ENCODE measurements around the gene GMDS. TPM values are rescaled to one million over a fixed set of nuclear protein-coding genes. Genes with fewer than 3 reads are reported as not detected.

GMDS gene
- total and polyA plus RNA-seq, 2 of the 8 experiments (the other 6 are each of a cell fraction or from before 2014, with no cell fraction given): 16.8 to 50.0 TPM

GRCh38 chr6:1643111-1643510, 602.3 kb downstream of the GMDS start:
- 88% methylated on average over 7 of the region's 7 CpGs; no CpG with 5 or more reads in 1 of the 2 experiments for WGBS, 2 experiments (ENCODE audit: extremely low coverage in 1 of 2, insufficient coverage in 1 of 2, insufficient read length in 1 of 2, insufficient replicate concordance in 2 of 2, low coverage in 1 of 2, low lambda C conversion rate in 2 of 2, missing lambda C conversion rate in 1 of 2)
- H3K4ac ChIP-seq (replicated peaks; ENCODE audit: insufficient read length, low read depth, low read length): no peak overlapping the region
- H3K4me1 ChIP-seq (replicated peaks in 1 of 4; ENCODE audit: control insufficient read depth in 3 of 4, insufficient read depth in 4 of 4, low read length in 3 of 4): peaks cover 4 to 15% (median 5%) of the 10 kb centered on the region in 4 experiments; a peak in 5 of 7 replicates
- no peak overlapping the region for H3K56ac ChIP-seq (replicated peaks; ENCODE audit: insufficient read length, low read depth, low read length)
- FAIRE-seq (no peak), DNase-seq (ENCODE audit: low read depth in 1 of 2, low spot score in 2 of 2) (no peak)
- H2AK5ac ChIP-seq (ENCODE audit: low read depth, low read length): no peak overlapping the region
- no peaks in the 10 kb centered on the region for H3K36me3 ChIP-seq (ENCODE audit: control insufficient read depth in 2 of 4, insufficient read depth in 4 of 4, low read length in 3 of 4)
- no peak overlapping the region for H3K9ac ChIP-seq (replicated peaks in 1 of 4; ENCODE audit: extremely low read depth in 1 of 4, low read depth in 3 of 4, low read length in 3 of 4)
- H3K23ac ChIP-seq (ENCODE audit: insufficient read length): no peak overlapping the region
- no peaks in the 10 kb centered on the region for H3K79me2 ChIP-seq (ENCODE audit: control insufficient read depth in 1 of 2, insufficient read depth in 2 of 2, low read length in 2 of 2)
- H3K4me2 ChIP-seq (ENCODE audit: insufficient read depth in 1 of 2, low read depth in 2 of 2, low read length in 2 of 2): no peak overlapping the region
- no peak overlapping the region for H2BK5ac ChIP-seq (ENCODE audit: low read depth, low read length)
- H3K4me3 ChIP-seq (ENCODE audit: extremely low read depth in 1 of 4, insufficient read depth in 2 of 4, low read depth in 3 of 4, low read length in 4 of 4): no peak overlapping the region
- ChIA-PET POLR2A (ENCODE audit: partially characterized antibody) (no interaction called here), CTCF (ENCODE audit: partially characterized antibody) (interaction anchor here (0.8 to 1.1 kb wide), 2 partner anchors 12 to 42 kb away, joined by 3 to 4 read pairs; no protein-coding TSS in a partner anchor)
- no peak overlapping the region for H3K18ac ChIP-seq (ENCODE audit: extremely low read depth, low read length)
- H3K14ac ChIP-seq (ENCODE audit: insufficient read length): no peak overlapping the region
- peak overlapping the region; percentile 48 for H4K91ac ChIP-seq (replicated peaks; ENCODE audit: insufficient read length, low read length)
- H3K27me3 ChIP-seq (replicated peaks in 1 of 4; ENCODE audit: control insufficient read depth in 3 of 4, extremely low read depth in 1 of 4, insufficient read depth in 3 of 4, low read length in 3 of 4): no peaks in the 10 kb centered on the region
- H2BK15ac ChIP-seq (ENCODE audit: low read length): no peak overlapping the region
- no peaks in the 10 kb centered on the region for H3K9me3 ChIP-seq (ENCODE audit: insufficient read depth in 2 of 2, low read depth in 1 of 2, low read length in 1 of 2)
- H3K27ac ChIP-seq (ENCODE audit: low read depth, low read length): no peak overlapping the region
- no peak overlapping the region for H4K5ac ChIP-seq (ENCODE audit: insufficient read length, low read depth, low read length)
- no peak for TF ChIP-seq ATF2 (IDR thresholded peaks at IDR 0.05; ENCODE audit: low read length)
- no peak for TF ChIP-seq GTF2F1 (IDR thresholded peaks at IDR 0.05; ENCODE audit: borderline replicate concordance, low read depth, low read length)
- no peak for TF ChIP-seq CTCF (IDR thresholded peaks at IDR 0.05; ENCODE audit: control extremely low read depth in 1 of 3, insufficient read depth in 1 of 3, low read depth in 1 of 3, low read length in 3 of 3)
- no peaks in the 10 kb centered on the region for H3K79me1 ChIP-seq (ENCODE audit: low read depth, low read length)
- no peak overlapping the region for H2BK20ac ChIP-seq (ENCODE audit: low read length)
- H2BK12ac ChIP-seq (ENCODE audit: low read depth, low read length): 0 out of 2 replicates have a peak overlapping the region, but pooled peaks have one; percentile 1
- no peak overlapping the region for H4K8ac ChIP-seq (ENCODE audit: extremely low read depth, insufficient read depth, low read length)
- peaks cover 2 to 3% of the 10 kb centered on the region in 2 experiments for H4K20me1 ChIP-seq (replicated peaks in 1 of 2; ENCODE audit: control insufficient read depth in 1 of 2, insufficient read depth in 2 of 2, low read length in 2 of 2)
- H3K23me2 ChIP-seq (ENCODE audit: low read depth, low read length): no peaks in the 10 kb centered on the region
- no peak overlapping the region for H2AFZ ChIP-seq (ENCODE audit: low read length)
- no peak overlapping the region for H2BK120ac ChIP-seq (replicated peaks; ENCODE audit: low read depth, low read length)
